ENCODE measurements around the gene SORCS2. TPM values are rescaled to one million over a fixed set of nuclear protein-coding genes. Genes with fewer than 3 reads are reported as not detected.

SORCS2 gene
- polyA plus RNA-seq, 1 donor (not counting 4 experiments of a cell fraction or from before 2014, with no cell fraction given), result 0.09 TPM

- no peaks in the 10 kb centered on the region for H3K9me3 ChIP-seq (ENCODE audit: control insufficient read depth, low read depth, low read length)
- DNase-seq (ENCODE audit: low read depth, low spot score), result no peak
- H2AFZ ChIP-seq (ENCODE audit: control insufficient read depth, low read length), result no peak overlapping the region
- TF ChIP-seq EZH2 (IDR thresholded peaks at IDR 0.05; ENCODE audit: low read length), result no peak
- TF ChIP-seq CTCF (optimal IDR thresholded peaks at IDR 0.05 in 1 of 3, IDR thresholded peaks at IDR 0.05 in 1 of 3, conservative IDR thresholded peaks at IDR 0.05 in 1 of 3; ENCODE audit: extremely low read depth in 1 of 3, insufficient read depth in 2 of 3, low read length in 3 of 3), result no peak
- no peak overlapping the region for H3K9ac ChIP-seq (ENCODE audit: control insufficient read depth, extremely low read depth, insufficient read depth, low read length)
- H3K4me3 ChIP-seq (ENCODE audit: control insufficient read depth in 2 of 3, extremely low read depth in 1 of 3, insufficient read depth in 2 of 3, low read depth in 1 of 3, low read length in 3 of 3), result no peak overlapping the region
- H3K4me1 ChIP-seq (ENCODE audit: control insufficient read depth, extremely low read depth, insufficient read depth, low read length), result no peaks in the 10 kb centered on the region
- H3K27ac ChIP-seq (ENCODE audit: control insufficient read depth, insufficient read depth, low read length), result no peak overlapping the region
- FAIRE-seq, result no peak
- H3K27me3 ChIP-seq (ENCODE audit: control insufficient read depth, extremely low read depth, insufficient read depth, low read length), result no peaks in the 10 kb centered on the region
- no peaks in the 10 kb centered on the region for H4K20me1 ChIP-seq (ENCODE audit: control insufficient read depth, extremely low read depth, insufficient read depth, low read length)
- peaks cover 12 to 37% of the 10 kb centered on the region in 2 experiments for H3K36me3 ChIP-seq (ENCODE audit: control insufficient read depth in 2 of 2, extremely low read depth in 1 of 2, insufficient read depth in 2 of 2, low read length in 2 of 2)
- dilution Hi-C loops (cut with MboI; ENCODE audit: extremely low pct_ligation_motif_present, low sequenced_read_pairs), result no loop called here
- no peaks in the 10 kb centered on the region for H3K9me1 ChIP-seq (ENCODE audit: control insufficient read depth, extremely low read depth, insufficient read depth, low read length)
- no peaks in the 10 kb centered on the region for H3K79me2 ChIP-seq (ENCODE audit: control insufficient read depth, insufficient read depth, low read length)
- H3K4me2 ChIP-seq (ENCODE audit: control insufficient read depth, extremely low read depth, insufficient read depth, low read depth, low read length), result no peak overlapping the region
Measured at GRCh38 chr4:7772711-7773385, 580.5 kb downstream of the SORCS2 start.

GRCh38 chr4:7773401-7774180, 581.3 kb downstream of the SORCS2 start:
- Histone ChIP-seq H3K4me2 (ENCODE audit: control insufficient read depth, extremely low read depth, insufficient read depth, low read depth, low read length) (no peak overlapping the region), H3K9ac (ENCODE audit: control insufficient read depth, extremely low read depth, insufficient read depth, low read length) (no peak overlapping the region), H3K27me3 (ENCODE audit: control insufficient read depth, extremely low read depth, insufficient read depth, low read length) (no peaks in the 10 kb centered on the region), H3K36me3 (ENCODE audit: control insufficient read depth in 2 of 2, extremely low read depth in 1 of 2, insufficient read depth in 2 of 2, low read length in 2 of 2) (peaks cover 14 to 39% of the 10 kb centered on the region in 2 experiments), H3K9me1 (ENCODE audit: control insufficient read depth, extremely low read depth, insufficient read depth, low read length) (no peaks in the 10 kb centered on the region), H3K4me3 (ENCODE audit: control insufficient read depth in 2 of 3, extremely low read depth in 1 of 3, insufficient read depth in 2 of 3, low read depth in 1 of 3, low read length in 3 of 3) (no peak overlapping the region), H3K27ac (ENCODE audit: control insufficient read depth, insufficient read depth, low read length) (no peak overlapping the region), H3K4me1 (ENCODE audit: control insufficient read depth, extremely low read depth, insufficient read depth, low read length) (no peaks in the 10 kb centered on the region), H3K9me3 (ENCODE audit: control insufficient read depth, low read depth, low read length) (no peaks in the 10 kb centered on the region), H3K79me2 (ENCODE audit: control insufficient read depth, insufficient read depth, low read length) (no peaks in the 10 kb centered on the region), H2AFZ (ENCODE audit: control insufficient read depth, low read length) (no peak overlapping the region), H4K20me1 (ENCODE audit: control insufficient read depth, extremely low read depth, insufficient read depth, low read length) (no peaks in the 10 kb centered on the region)
- TF ChIP-seq EZH2 (IDR thresholded peaks at IDR 0.05; ENCODE audit: low read length) (no peak), CTCF (optimal IDR thresholded peaks at IDR 0.05 in 1 of 3, IDR thresholded peaks at IDR 0.05 in 1 of 3, conservative IDR thresholded peaks at IDR 0.05 in 1 of 3; ENCODE audit: extremely low read depth in 1 of 3, insufficient read depth in 2 of 3, low read length in 3 of 3) (no peak)
- dilution Hi-C loops (cut with MboI; ENCODE audit: extremely low pct_ligation_motif_present, low sequenced_read_pairs), result no loop called here
- no peak for DNase-seq (ENCODE audit: low read depth, low spot score)
- FAIRE-seq, result no peak

All from keratinocyte (primary cell).